Muscle of back (tissue), 13 donors: ENCODE data around the gene GUF1. TPM values are rescaled to one million over a fixed set of nuclear protein-coding genes. Genes with fewer than 3 reads are reported as not detected.

Source experiments
- DNase-seq, 3 donors: peaks; one replicate each; pipeline versions ENCODE4 v3.0.0 to v3.0.0-alpha.2; 2013
- long read RNA-seq, 9 donors: transcript quantifications; one replicate each; lab custom pipeline, GENCODE V29; 2026
- polyA plus RNA-seq, 10 donors: library from polyadenylated mRNA; unstranded; fragments of 120-200 nt; gene quantifications; one replicate each; pipeline ENCODE4 v1.2.1, GENCODE V29; 2013; ENCODE audit not compliant: insufficient read length in 10 of 10

Gene GUF1
- 10 to 100 TPM; 16.9 to 26.0 (median 21.7) TPM for polyA plus RNA-seq
- long read RNA-seq, donor 1 = 0 reads
- long read RNA-seq, donor 2, full-length matches to known transcripts = 2 of 2 reads
- long read RNA-seq, donor 2, partial matches to known transcripts = 0 of 2 reads
- long read RNA-seq, donor 2, other reads (novel, unspliced or antisense) = 0 of 2 reads
- long read RNA-seq, donor 3 = 0 reads
- long read RNA-seq, donor 4, full-length matches to known transcripts = 1 of 1 reads
- long read RNA-seq, donor 4, partial matches to known transcripts = 0 of 1 reads
- long read RNA-seq, donor 4, other reads (novel, unspliced or antisense) = 0 of 1 reads
- long read RNA-seq, donor 5, partial matches to known transcripts = 8 of 8 reads
- long read RNA-seq, donor 5, other reads (novel, unspliced or antisense) = 0 of 8 reads
- long read RNA-seq, donor 6, full-length matches to known transcripts = 1 of 1 reads
- long read RNA-seq, donor 6, partial matches to known transcripts = 0 of 1 reads
- long read RNA-seq, donor 6, other reads (novel, unspliced or antisense) = 0 of 1 reads
- long read RNA-seq, donor 7, full-length matches to known transcripts = 1 of 1 reads
- long read RNA-seq, donor 7, partial matches to known transcripts = 0 of 1 reads
- long read RNA-seq, donor 7, other reads (novel, unspliced or antisense) = 0 of 1 reads
- long read RNA-seq, donor 8, full-length matches to known transcripts = 1 of 1 reads
- long read RNA-seq, donor 8, partial matches to known transcripts = 0 of 1 reads
- long read RNA-seq, donor 8, other reads (novel, unspliced or antisense) = 0 of 1 reads
- long read RNA-seq, donor 9 = 0 reads

- peak; percentile 91 to 98 (median 96) for DNase-seq
Measured at GRCh38 chr4:44678094-44679041, at the start of gene GUF1. TSS of gene GUF1 (plus strand) at chr4:44678420. CDS start at chr4:44678623, 203 bp downstream.

- peak; percentile 29 to 66 (median 44) for DNase-seq
Measured at GRCh38 chr4:44629280-44629866, 48.8 kb upstream of the GUF1 start.

GRCh38 chr4:44632089-44632488 lies 46.1 kb upstream of the GUF1 start:
- no peak for DNase-seq

- no peak for DNase-seq
Measured at GRCh38 chr4:44632733-44633132, 45.5 kb upstream of the GUF1 start.

GRCh38 chr4:44638091-44638490 lies 40.1 kb upstream of the GUF1 start:
- DNase-seq = no peak

GRCh38 chr4:44646151-44646550 lies 32.1 kb upstream of the GUF1 start:
- DNase-seq = no peak

GRCh38 chr4:44651425-44651824 lies 26.8 kb upstream of the GUF1 start, which contains the start of gene YIPF7:
TSS of gene YIPF7 (minus strand) at chr4:44651625. CDS start at chr4:44650100, 1,525 bp downstream.
- DNase-seq = no peak

- no peak for DNase-seq
Measured at GRCh38 chr4:44652002-44652401, 26.2 kb upstream of the GUF1 start.

- DNase-seq = no peak
Measured at GRCh38 chr4:44660396-44660795, 17.8 kb upstream of the GUF1 start.

GRCh38 chr4:44661940-44662622 lies 16.1 kb upstream of the GUF1 start:
- no peak for DNase-seq

GRCh38 chr4:44662623-44663005 lies 15.6 kb upstream of the GUF1 start:
- no peak for DNase-seq

- no peak for DNase-seq
Measured at GRCh38 chr4:44663539-44664263, 14.5 kb upstream of the GUF1 start.

GRCh38 chr4:44668526-44668925 lies 9.7 kb upstream of the GUF1 start:
- DNase-seq = no peak

- no peak for DNase-seq
Measured at GRCh38 chr4:44670506-44671199, 7.6 kb upstream of the GUF1 start.

GRCh38 chr4:44671636-44672035 lies 6.6 kb upstream of the GUF1 start:
- no peak for DNase-seq

GRCh38 chr4:44674471-44674870 lies 3.7 kb upstream of the GUF1 start:
- DNase-seq = no peak

GRCh38 chr4:44675366-44675765 lies 2.9 kb upstream of the GUF1 start:
- DNase-seq = no peak

- no peak for DNase-seq
Measured at GRCh38 chr4:44679060-44679459, 840 bp downstream of the GUF1 start.

GRCh38 chr4:44684648-44685047 lies 6.4 kb downstream of the GUF1 start:
- DNase-seq = no peak
